GM18907 (cell line): ENCODE results near the gene SLC38A2.
A peak's percentile ranks its signal among the peaks of the same experiment; 100 is the strongest.

Source experiments
- ATAC-seq: cut with Tn5 transposase; IDR thresholded peaks from one replicate; pipeline ENCODE4 v1.9.1; 2021; ENCODE audit warnings: mild to moderate bottlenecking, moderate library complexity; ENCODE audit not compliant: unreplicated experiment

SLC38A2 gene

GRCh38 chr12:46376579-46376978 lies 4.0 kb upstream of the SLC38A2 start:
- no peak for ATAC-seq

GRCh38 chr12:46374711-46375110 lies 2.1 kb upstream of the SLC38A2 start:
- ATAC-seq = no peak

- ATAC-seq = no peak
These were observed 1.7 kb upstream of the SLC38A2 start for GRCh38 chr12:46374310-46374709.

- no peak for ATAC-seq
These were observed 1.0 kb upstream of the SLC38A2 start for GRCh38 chr12:46373301-46374296.

- peak; percentile 29 for ATAC-seq
These were observed 642 bp downstream of the SLC38A2 start for GRCh38 chr12:46371718-46372543.

- peak; percentile 59 for ATAC-seq
These were observed 1.5 kb downstream of the SLC38A2 start for GRCh38 chr12:46370792-46371717.

- ATAC-seq = no peak
These were observed 2.2 kb downstream of the SLC38A2 start for GRCh38 chr12:46370380-46370734.

GRCh38 chr12:46369474-46370379 lies 2.8 kb downstream of the SLC38A2 start:
- no peak for ATAC-seq

- ATAC-seq = no peak
These were observed 3.5 kb downstream of the SLC38A2 start for GRCh38 chr12:46369095-46369473.

- no peak for ATAC-seq
These were observed 3.9 kb downstream of the SLC38A2 start for GRCh38 chr12:46368684-46369083.

- ATAC-seq = no peak
These were observed 4.4 kb downstream of the SLC38A2 start for GRCh38 chr12:46368138-46368537.

- ATAC-seq = no peak
These were observed 5.1 kb downstream of the SLC38A2 start for GRCh38 chr12:46367351-46368029.

GRCh38 chr12:46366771-46367170 lies 5.8 kb downstream of the SLC38A2 start:
- no peak for ATAC-seq

GRCh38 chr12:46365951-46366379 lies 6.6 kb downstream of the SLC38A2 start:
- ATAC-seq = no peak

GRCh38 chr12:46364777-46365580 lies 7.6 kb downstream of the SLC38A2 start:
- no peak for ATAC-seq

GRCh38 chr12:46364300-46364696 lies 8.3 kb downstream of the SLC38A2 start:
- ATAC-seq = no peak

GRCh38 chr12:46363582-46364299 lies 8.8 kb downstream of the SLC38A2 start:
- ATAC-seq = no peak
